ENCODE measurements around the gene WSCD1.

The WSCD1 gene

GRCh38 chr17:6101706-6102105, 31.5 kb downstream of the WSCD1 start:
- no peak for TF ChIP-seq REST (IDR thresholded peaks at IDR 0.05; ENCODE audit: insufficient read depth in 1 of 2, low read depth in 2 of 2, low read length in 2 of 2)
- TF ChIP-seq TAF1 (IDR thresholded peaks at IDR 0.05; ENCODE audit: borderline replicate concordance, insufficient read depth, low read length) = no peak
- no peak for TF ChIP-seq POLR2AphosphoS5 (IDR thresholded peaks at IDR 0.05; ENCODE audit: low read depth, low read length)
- TF ChIP-seq FOXP2 (optimal IDR thresholded peaks at IDR 0.05; ENCODE audit: borderline replicate concordance, extremely low read depth, extremely low read length, insufficient read depth) = no peak
- no peak for TF ChIP-seq SIN3A (IDR thresholded peaks at IDR 0.05; ENCODE audit: borderline replicate concordance, insufficient read depth, low read length)

GRCh38 chr17:6102615-6103014, 32.4 kb downstream of the WSCD1 start:
- TF ChIP-seq TAF1 (IDR thresholded peaks at IDR 0.05; ENCODE audit: borderline replicate concordance, insufficient read depth, low read length) (no peak), SIN3A (IDR thresholded peaks at IDR 0.05; ENCODE audit: borderline replicate concordance, insufficient read depth, low read length) (no peak), POLR2AphosphoS5 (IDR thresholded peaks at IDR 0.05; ENCODE audit: low read depth, low read length) (no peak), FOXP2 (optimal IDR thresholded peaks at IDR 0.05; ENCODE audit: borderline replicate concordance, extremely low read depth, extremely low read length, insufficient read depth) (no peak), REST (IDR thresholded peaks at IDR 0.05; ENCODE audit: insufficient read depth in 1 of 2, low read depth in 2 of 2, low read length in 2 of 2) (no peak)

GRCh38 chr17:6104956-6105648, 34.9 kb downstream of the WSCD1 start:
- TF ChIP-seq TAF1 (IDR thresholded peaks at IDR 0.05; ENCODE audit: borderline replicate concordance, insufficient read depth, low read length) = no peak
- TF ChIP-seq FOXP2 (optimal IDR thresholded peaks at IDR 0.05; ENCODE audit: borderline replicate concordance, extremely low read depth, extremely low read length, insufficient read depth) = no peak
- no peak for TF ChIP-seq REST (IDR thresholded peaks at IDR 0.05; ENCODE audit: insufficient read depth in 1 of 2, low read depth in 2 of 2, low read length in 2 of 2)
- no peak for TF ChIP-seq POLR2AphosphoS5 (IDR thresholded peaks at IDR 0.05; ENCODE audit: low read depth, low read length)
- no peak for TF ChIP-seq SIN3A (IDR thresholded peaks at IDR 0.05; ENCODE audit: borderline replicate concordance, insufficient read depth, low read length)

GRCh38 chr17:6105649-6106007, 35.4 kb downstream of the WSCD1 start:
- no peak for TF ChIP-seq SIN3A (IDR thresholded peaks at IDR 0.05; ENCODE audit: borderline replicate concordance, insufficient read depth, low read length)

GRCh38 chr17:6106212-6106611, 36.0 kb downstream of the WSCD1 start:
- TF ChIP-seq SIN3A (IDR thresholded peaks at IDR 0.05; ENCODE audit: borderline replicate concordance, insufficient read depth, low read length) (no peak), REST (IDR thresholded peaks at IDR 0.05; ENCODE audit: insufficient read depth in 1 of 2, low read depth in 2 of 2, low read length in 2 of 2) (no peak), POLR2AphosphoS5 (IDR thresholded peaks at IDR 0.05; ENCODE audit: low read depth, low read length) (no peak), FOXP2 (optimal IDR thresholded peaks at IDR 0.05; ENCODE audit: borderline replicate concordance, extremely low read depth, extremely low read length, insufficient read depth) (no peak)
